Neural progenitor cell (in vitro differentiated cells): ENCODE data around the gene A2M. TPM values are rescaled to one million over a fixed set of nuclear protein-coding genes. Genes with fewer than 3 reads are reported as not detected.

Source experiments
- DNase-seq: peaks from one replicate; pipeline ENCODE4 v3.0.0-alpha.2; 2016; ENCODE audit warnings: low spot score
- H2AFZ ChIP-seq: fragments of 200-600 bp; sonication (generic); replicated peaks from 2 replicates; pipeline ENCODE4 v1.6.1; 2016; ENCODE audit warnings: antibody characterized with exemption
- H3F3A ChIP-seq: fragments of 200-600 bp; sonication (generic); 2 replicates; pipeline ENCODE4 v1.6.1; 2016; ENCODE audit warnings: antibody characterized with exemption, low read depth
- H3K27ac ChIP-seq: fragments of 200-600 bp; sonication (generic); 2 replicates; pipeline ENCODE4 v1.5.1; 2016; ENCODE audit warnings: mild to moderate bottlenecking
- H3K27me3 ChIP-seq: fragments of 200-600 bp; sonication (generic); 2 replicates; pipeline ENCODE4 v1.6.1; 2016; ENCODE audit warnings: mild to moderate bottlenecking, moderate library complexity
- H3K36me3 ChIP-seq: fragments of 200-600 bp; sonication (generic); 2 replicates; pipeline ENCODE4 v1.5.1; 2016
- H3K4me1 ChIP-seq: fragments of 200-600 bp; sonication (generic); 2 replicates; pipeline ENCODE4 v1.6.1; 2016; ENCODE audit warnings: mixed run types
- H3K4me2 ChIP-seq: fragments of 200-600 bp; sonication (generic); 2 replicates; pipeline ENCODE4 v1.6.1; 2016
- H3K4me3 ChIP-seq: fragments of 200-600 bp; sonication (generic); 2 replicates; pipeline ENCODE4 v1.5.1; 2016
- H3K79me2 ChIP-seq: fragments of 200-600 bp; sonication (generic); 2 replicates; pipeline ENCODE4 v1.6.1; 2016; ENCODE audit warnings: low read depth
- H3K9ac ChIP-seq: fragments of 200-600 bp; sonication (generic); 2 replicates; pipeline ENCODE4 v1.6.1; 2016
- H3K9me3 ChIP-seq: fragments of 200-600 bp; sonication (generic); 2 replicates; pipeline ENCODE4 v1.5.1; 2016; ENCODE audit warnings: low read depth
- H4K20me1 ChIP-seq: fragments of 200-600 bp; sonication (generic); 2 replicates; pipeline ENCODE4 v1.6.1; 2016; ENCODE audit warnings: low read depth
- H3K27ac Mint-ChIP-seq: 3 replicates; pipeline ENCODE4 v1.8.0; 2021; ENCODE audit warnings: mixed read lengths
- H3K27me3 Mint-ChIP-seq: 2 replicates; pipeline ENCODE4 v1.8.0; 2022; ENCODE audit warnings: low read depth, mild to moderate bottlenecking, inconsistent platforms, moderate library complexity, mixed read lengths; ENCODE audit not compliant: insufficient read depth
- H3K36me3 Mint-ChIP-seq: 3 replicates; pipeline ENCODE4 v1.8.0; 2021; ENCODE audit warnings: mixed read lengths
- H3K4me1 Mint-ChIP-seq: 3 replicates; pipeline ENCODE4 v1.8.0; 2021; ENCODE audit warnings: mixed read lengths
- H3K4me3 Mint-ChIP-seq: 3 replicates; pipeline ENCODE4 v1.8.0; 2021; ENCODE audit warnings: mild to moderate bottlenecking, moderate library complexity, mixed read lengths
- H3K9me3 Mint-ChIP-seq: 3 replicates; pipeline ENCODE4 v1.8.0; 2020; ENCODE audit warnings: mixed read lengths
- CTCF ChIP-seq: fragments of 200-600 bp; sonication (generic); IDR thresholded peaks from 2 replicates; pipeline ENCODE4 v1.5.1; 2017; ENCODE audit warnings: antibody characterized with exemption, mild to moderate bottlenecking
- EZH2 ChIP-seq: fragments of 200-600 bp; sonication (generic); IDR thresholded peaks from 2 replicates; pipeline ENCODE4 v1.6.1; 2017; ENCODE audit warnings: antibody characterized with exemption, mild to moderate bottlenecking, moderate library complexity
- EZH2phosphoT487 ChIP-seq: fragments of 200-600 bp; sonication (generic); IDR thresholded peaks from 2 replicates; pipeline ENCODE4 v1.6.1; 2017; ENCODE audit warnings: antibody characterized with exemption
- total RNA-seq: library from RNA; depleted of rRNA; stranded (reverse); fragments of >200 nt; gene quantifications from 2 replicates; pipeline ENCODE4 v1.2.3, GENCODE V29; 2015; ENCODE audit warnings: low replicate concordance

A2M gene
- total RNA-seq, 1 donor from 2014 or later, result not detected

GRCh38 chr12:9036227-9036626 lies 79.5 kb downstream of the A2M start:
- Histone ChIP-seq H4K20me1 (no peaks in the 10 kb centered on the region), H2AFZ (no peak overlapping the region), H3K4me2 (no peak overlapping the region), H3K9ac (no peak overlapping the region), H3K79me2 (no peaks in the 10 kb centered on the region), H3K4me1 (peaks cover 2% of the 10 kb centered on the region), H3K9me3 (no peaks in the 10 kb centered on the region), H3K27ac (no peak overlapping the region), H3K27me3 (no peaks in the 10 kb centered on the region), H3K36me3 (no peaks in the 10 kb centered on the region), H3F3A (no peaks in the 10 kb centered on the region), H3K4me3 (no peak overlapping the region)
- H3K36me3 Mint-ChIP-seq, result no peaks in the 10 kb centered on the region
- H3K9me3 Mint-ChIP-seq, result no peaks in the 10 kb centered on the region
- H3K27me3 Mint-ChIP-seq, result no peaks in the 10 kb centered on the region
- no peak for DNase-seq
- H3K27ac Mint-ChIP-seq, result no peak overlapping the region
- H3K4me3 Mint-ChIP-seq, result no peak overlapping the region
- peaks cover 4% of the 10 kb centered on the region for H3K4me1 Mint-ChIP-seq
- TF ChIP-seq CTCF (no peak), EZH2phosphoT487 (no peak), EZH2 (no peak)

GRCh38 chr12:9034095-9034494 lies 81.6 kb downstream of the A2M start:
- no peaks in the 10 kb centered on the region for H3K36me3 Mint-ChIP-seq
- no peak overlapping the region for H3K4me3 ChIP-seq
- peaks cover 9% of the 10 kb centered on the region for H3K4me1 ChIP-seq
- H3K9me3 Mint-ChIP-seq, result no peaks in the 10 kb centered on the region
- no peak overlapping the region for H3K9ac ChIP-seq
- H3K27ac Mint-ChIP-seq, result no peak overlapping the region
- H3K36me3 ChIP-seq, result no peaks in the 10 kb centered on the region
- H2AFZ ChIP-seq, result no peak overlapping the region
- H3K4me3 Mint-ChIP-seq, result no peak overlapping the region
- H3K27ac ChIP-seq, result no peak overlapping the region
- H3K4me1 Mint-ChIP-seq, result peaks cover 7% of the 10 kb centered on the region
- H3K9me3 ChIP-seq, result no peaks in the 10 kb centered on the region
- no peaks in the 10 kb centered on the region for H3K27me3 Mint-ChIP-seq
- TF ChIP-seq CTCF (no peak), EZH2phosphoT487 (no peak), EZH2 (no peak)
- no peak overlapping the region for H3K4me2 ChIP-seq
- no peaks in the 10 kb centered on the region for H4K20me1 ChIP-seq
- H3K27me3 ChIP-seq, result no peaks in the 10 kb centered on the region
- H3F3A ChIP-seq, result no peaks in the 10 kb centered on the region
- DNase-seq, result no peak
- no peaks in the 10 kb centered on the region for H3K79me2 ChIP-seq

GRCh38 chr12:9033265-9033887 lies 82.3 kb downstream of the A2M start:
- Histone ChIP-seq H3K9ac (no peak overlapping the region), H3F3A (no peaks in the 10 kb centered on the region), H3K27me3 (no peaks in the 10 kb centered on the region), H2AFZ (no peak overlapping the region), H3K4me2 (no peak overlapping the region), H3K9me3 (no peaks in the 10 kb centered on the region), H3K36me3 (no peaks in the 10 kb centered on the region), H4K20me1 (no peaks in the 10 kb centered on the region), H3K79me2 (no peaks in the 10 kb centered on the region), H3K27ac (no peak overlapping the region), H3K4me3 (no peak overlapping the region), H3K4me1 (peaks cover 9% of the 10 kb centered on the region)
- no peaks in the 10 kb centered on the region for H3K27me3 Mint-ChIP-seq
- H3K4me3 Mint-ChIP-seq, result no peak overlapping the region
- H3K9me3 Mint-ChIP-seq, result no peaks in the 10 kb centered on the region
- peaks cover 7% of the 10 kb centered on the region for H3K4me1 Mint-ChIP-seq
- H3K27ac Mint-ChIP-seq, result no peak overlapping the region
- H3K36me3 Mint-ChIP-seq, result peaks cover 3% of the 10 kb centered on the region
- TF ChIP-seq EZH2phosphoT487, result no peak
- no peak for TF ChIP-seq CTCF
- TF ChIP-seq EZH2, result no peak
- no peak for DNase-seq
